ENCODE results near the gene KLRD1. TPM values are rescaled to one million over a fixed set of nuclear protein-coding genes. Genes with fewer than 3 reads are reported as not detected.
"Not testable (repeated sequence)": the region's sequence is repeated elsewhere in the genome, so short reads cannot be mapped to it uniquely, and the experiment has no call there.

The KLRD1 gene
- total RNA-seq, 4 donors from 2014 or later, result 1.1 to 3.8 (median 2.5) TPM

- intact Hi-C loops (cut with DNase I), result no loop called here
- Histone ChIP-seq H3K27ac (no peak overlapping the region), H3K27me3 (no peaks in the 10 kb centered on the region), H3K4me1 (no peaks in the 10 kb centered on the region), H3K36me3 (no peaks in the 10 kb centered on the region), H3K9me3 (no peaks in the 10 kb centered on the region), H3K4me3 (replicated peaks in 1 of 3) (no peak overlapping the region)
- DNase-seq, result no peak
- TF ChIP-seq POLR2A (IDR thresholded peaks at IDR 0.05), result no peak
- TF ChIP-seq CTCF (IDR thresholded peaks at IDR 0.05), result peak in 5 of 6 experiments; percentile 17 to 66 (median 64)
- WGBS, 2 donors, result 46 to 50% methylated on average over 2 of the region's 2 CpGs
Measured at GRCh38 chr12:10331642-10332239, 24.1 kb downstream of the KLRD1 start.

- H3K27me3 ChIP-seq; H3K4me3 ChIP-seq (replicated peaks in 1 of 3); H3K36me3 ChIP-seq; H3K9me3 ChIP-seq; H3K4me1 ChIP-seq; H3K27ac ChIP-seq; intact Hi-C loops (cut with DNase I); DNase-seq: not testable (repeated sequence)
- 46 to 66% methylated on average over 4 of the region's 4 CpGs for WGBS, 2 donors
Measured at GRCh38 chr12:10336196-10336595, 28.5 kb downstream of the KLRD1 start.

- H3K27ac ChIP-seq; intact Hi-C loops (cut with DNase I); H3K27me3 ChIP-seq; H3K4me1 ChIP-seq; DNase-seq; H3K4me3 ChIP-seq (replicated peaks in 1 of 3); H3K36me3 ChIP-seq; H3K9me3 ChIP-seq: not testable (repeated sequence)
- WGBS, 2 donors, result 83 to 89% methylated on average over 4 of the region's 4 CpGs
Measured at GRCh38 chr12:10338470-10338869, 30.8 kb downstream of the KLRD1 start.

- H3K4me3 ChIP-seq (replicated peaks in 1 of 3), result no peak overlapping the region
- WGBS, 2 donors, result 75 to 78% methylated on average over 9 of the region's 9 CpGs
- no peak for DNase-seq
- TF ChIP-seq CTCF (IDR thresholded peaks at IDR 0.05), result no peak
- no peak for TF ChIP-seq POLR2A (IDR thresholded peaks at IDR 0.05)
- H3K9me3 ChIP-seq, result no peaks in the 10 kb centered on the region
- H3K4me1 ChIP-seq, result no peaks in the 10 kb centered on the region
- H3K36me3 ChIP-seq, result no peaks in the 10 kb centered on the region
- intact Hi-C loops (cut with DNase I), result no loop called here
- H3K27me3 ChIP-seq, result no peaks in the 10 kb centered on the region
- H3K27ac ChIP-seq, result no peak overlapping the region
Measured at GRCh38 chr12:10339053-10339840, 31.6 kb downstream of the KLRD1 start.

GRCh38 chr12:10340946-10341345, 33.3 kb downstream of the KLRD1 start:
- intact Hi-C loops (cut with DNase I); H3K4me1 ChIP-seq; H3K4me3 ChIP-seq (replicated peaks in 1 of 3); H3K36me3 ChIP-seq; H3K9me3 ChIP-seq; DNase-seq; H3K27me3 ChIP-seq; H3K27ac ChIP-seq: not testable (repeated sequence)
- WGBS, 2 donors, result 86 to 90% methylated on average over 2 of the region's 2 CpGs

- no peak for TF ChIP-seq POLR2A (IDR thresholded peaks at IDR 0.05)
- no peak for TF ChIP-seq CTCF (IDR thresholded peaks at IDR 0.05)
- WGBS, 2 donors, result 78 to 92% methylated on average over 1 of the region's 1 CpG
- no peaks in the 10 kb centered on the region for H3K36me3 ChIP-seq
- no peaks in the 10 kb centered on the region for H3K9me3 ChIP-seq
- intact Hi-C loops (cut with DNase I), result no loop called here
- no peak overlapping the region for H3K27ac ChIP-seq
- no peak for DNase-seq
- H3K4me3 ChIP-seq (replicated peaks in 1 of 3), result no peak overlapping the region
- no peaks in the 10 kb centered on the region for H3K4me1 ChIP-seq
- H3K27me3 ChIP-seq, result no peaks in the 10 kb centered on the region
Measured at GRCh38 chr12:10341892-10342509, 34.3 kb downstream of the KLRD1 start.

GRCh38 chr12:10351457-10351856, 43.8 kb downstream of the KLRD1 start:
- intact Hi-C loops (cut with DNase I); H3K9me3 ChIP-seq: not testable (repeated sequence)
- WGBS, 2 donors, result 58 to 70% methylated on average over 3 of the region's 3 CpGs

More at GRCh38 chr12:10351457-10351856, 43.8 kb downstream of the KLRD1 start:
- H3K27ac ChIP-seq; H3K36me3 ChIP-seq; H3K4me1 ChIP-seq; DNase-seq; H3K4me3 ChIP-seq (replicated peaks in 1 of 3); H3K27me3 ChIP-seq: not testable (repeated sequence)
